ENCODE results near the gene KLHL14. TPM values are rescaled to one million over a fixed set of nuclear protein-coding genes. Genes with fewer than 3 reads are reported as not detected.

The KLHL14 gene
- total and polyA plus RNA-seq, 2 of the 13 experiments (the other 11 are each of a cell fraction or from before 2014, with no cell fraction given), result 16.0 to 41.8 TPM

DNA sequence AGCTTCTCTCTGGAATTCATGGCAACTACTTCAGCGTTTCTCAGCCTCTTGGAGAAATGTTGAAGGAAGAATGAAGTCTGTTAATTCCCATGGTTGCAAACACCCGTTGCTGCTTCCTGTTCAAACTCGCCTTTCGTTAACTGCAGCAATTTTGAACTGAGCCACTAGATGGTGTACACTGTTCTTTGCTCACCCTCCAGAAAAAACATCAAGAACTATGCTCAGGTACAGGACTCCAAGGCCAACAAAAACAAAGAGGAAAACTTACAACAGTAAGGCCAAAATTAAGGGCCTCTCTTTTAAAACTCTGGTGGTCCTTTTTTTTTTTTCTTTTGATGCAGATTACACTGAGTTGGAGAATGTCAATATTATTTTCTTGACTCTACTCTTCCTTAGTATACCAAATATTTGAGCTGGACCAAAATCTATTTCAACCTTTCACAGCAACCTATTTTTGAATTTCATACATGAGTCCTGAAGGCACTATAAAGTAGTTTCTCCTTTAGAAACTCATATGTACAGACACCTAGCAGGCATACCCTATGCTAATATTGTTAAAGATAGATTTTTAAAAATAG lies 58.2 kb downstream of the KLHL14 start (continued):
- TF ChIP-seq, protein P1, sequence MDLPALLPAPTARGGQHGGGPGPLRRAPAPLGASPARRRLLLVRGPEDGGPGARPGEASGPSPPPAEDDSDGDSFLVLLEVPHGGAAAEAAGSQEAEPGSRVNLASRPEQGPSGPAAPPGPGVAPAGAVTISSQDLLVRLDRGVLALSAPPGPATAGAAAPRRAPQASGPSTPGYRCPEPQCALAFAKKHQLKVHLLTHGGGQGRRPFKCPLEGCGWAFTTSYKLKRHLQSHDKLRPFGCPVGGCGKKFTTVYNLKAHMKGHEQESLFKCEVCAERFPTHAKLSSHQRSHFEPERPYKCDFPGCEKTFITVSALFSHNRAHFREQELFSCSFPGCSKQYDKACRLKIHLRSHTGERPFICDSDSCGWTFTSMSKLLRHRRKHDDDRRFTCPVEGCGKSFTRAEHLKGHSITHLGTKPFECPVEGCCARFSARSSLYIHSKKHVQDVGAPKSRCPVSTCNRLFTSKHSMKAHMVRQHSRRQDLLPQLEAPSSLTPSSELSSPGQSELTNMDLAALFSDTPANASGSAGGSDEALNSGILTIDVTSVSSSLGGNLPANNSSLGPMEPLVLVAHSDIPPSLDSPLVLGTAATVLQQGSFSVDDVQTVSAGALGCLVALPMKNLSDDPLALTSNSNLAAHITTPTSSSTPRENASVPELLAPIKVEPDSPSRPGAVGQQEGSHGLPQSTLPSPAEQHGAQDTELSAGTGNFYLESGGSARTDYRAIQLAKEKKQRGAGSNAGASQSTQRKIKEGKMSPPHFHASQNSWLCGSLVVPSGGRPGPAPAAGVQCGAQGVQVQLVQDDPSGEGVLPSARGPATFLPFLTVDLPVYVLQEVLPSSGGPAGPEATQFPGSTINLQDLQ (CRISPR knock-in tag; IDR thresholded peaks at IDR 0.05), result no peak
- TF ChIP-seq FOSL1 (CRISPR knock-in tag; IDR thresholded peaks at IDR 0.05; ENCODE audit: borderline replicate concordance), result no peak
- TF ChIP-seq, protein P2, sequence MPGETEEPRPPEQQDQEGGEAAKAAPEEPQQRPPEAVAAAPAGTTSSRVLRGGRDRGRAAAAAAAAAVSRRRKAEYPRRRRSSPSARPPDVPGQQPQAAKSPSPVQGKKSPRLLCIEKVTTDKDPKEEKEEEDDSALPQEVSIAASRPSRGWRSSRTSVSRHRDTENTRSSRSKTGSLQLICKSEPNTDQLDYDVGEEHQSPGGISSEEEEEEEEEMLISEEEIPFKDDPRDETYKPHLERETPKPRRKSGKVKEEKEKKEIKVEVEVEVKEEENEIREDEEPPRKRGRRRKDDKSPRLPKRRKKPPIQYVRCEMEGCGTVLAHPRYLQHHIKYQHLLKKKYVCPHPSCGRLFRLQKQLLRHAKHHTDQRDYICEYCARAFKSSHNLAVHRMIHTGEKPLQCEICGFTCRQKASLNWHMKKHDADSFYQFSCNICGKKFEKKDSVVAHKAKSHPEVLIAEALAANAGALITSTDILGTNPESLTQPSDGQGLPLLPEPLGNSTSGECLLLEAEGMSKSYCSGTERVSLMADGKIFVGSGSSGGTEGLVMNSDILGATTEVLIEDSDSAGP (CRISPR knock-in tag; IDR thresholded peaks at IDR 0.05; ENCODE audit: borderline replicate concordance), result no peak
- TF ChIP-seq, protein P3, sequence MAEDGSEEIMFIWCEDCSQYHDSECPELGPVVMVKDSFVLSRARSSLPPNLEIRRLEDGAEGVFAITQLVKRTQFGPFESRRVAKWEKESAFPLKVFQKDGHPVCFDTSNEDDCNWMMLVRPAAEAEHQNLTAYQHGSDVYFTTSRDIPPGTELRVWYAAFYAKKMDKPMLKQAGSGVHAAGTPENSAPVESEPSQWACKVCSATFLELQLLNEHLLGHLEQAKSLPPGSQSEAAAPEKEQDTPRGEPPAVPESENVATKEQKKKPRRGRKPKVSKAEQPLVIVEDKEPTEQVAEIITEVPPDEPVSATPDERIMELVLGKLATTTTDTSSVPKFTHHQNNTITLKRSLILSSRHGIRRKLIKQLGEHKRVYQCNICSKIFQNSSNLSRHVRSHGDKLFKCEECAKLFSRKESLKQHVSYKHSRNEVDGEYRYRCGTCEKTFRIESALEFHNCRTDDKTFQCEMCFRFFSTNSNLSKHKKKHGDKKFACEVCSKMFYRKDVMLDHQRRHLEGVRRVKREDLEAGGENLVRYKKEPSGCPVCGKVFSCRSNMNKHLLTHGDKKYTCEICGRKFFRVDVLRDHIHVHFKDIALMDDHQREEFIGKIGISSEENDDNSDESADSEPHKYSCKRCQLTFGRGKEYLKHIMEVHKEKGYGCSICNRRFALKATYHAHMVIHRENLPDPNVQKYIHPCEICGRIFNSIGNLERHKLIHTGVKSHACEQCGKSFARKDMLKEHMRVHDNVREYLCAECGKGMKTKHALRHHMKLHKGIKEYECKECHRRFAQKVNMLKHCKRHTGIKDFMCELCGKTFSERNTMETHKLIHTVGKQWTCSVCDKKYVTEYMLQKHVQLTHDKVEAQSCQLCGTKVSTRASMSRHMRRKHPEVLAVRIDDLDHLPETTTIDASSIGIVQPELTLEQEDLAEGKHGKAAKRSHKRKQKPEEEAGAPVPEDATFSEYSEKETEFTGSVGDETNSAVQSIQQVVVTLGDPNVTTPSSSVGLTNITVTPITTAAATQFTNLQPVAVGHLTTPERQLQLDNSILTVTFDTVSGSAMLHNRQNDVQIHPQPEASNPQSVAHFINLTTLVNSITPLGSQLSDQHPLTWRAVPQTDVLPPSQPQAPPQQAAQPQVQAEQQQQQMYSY (CRISPR knock-in tag; IDR thresholded peaks at IDR 0.05), result no peak
- TF ChIP-seq, protein P4, sequence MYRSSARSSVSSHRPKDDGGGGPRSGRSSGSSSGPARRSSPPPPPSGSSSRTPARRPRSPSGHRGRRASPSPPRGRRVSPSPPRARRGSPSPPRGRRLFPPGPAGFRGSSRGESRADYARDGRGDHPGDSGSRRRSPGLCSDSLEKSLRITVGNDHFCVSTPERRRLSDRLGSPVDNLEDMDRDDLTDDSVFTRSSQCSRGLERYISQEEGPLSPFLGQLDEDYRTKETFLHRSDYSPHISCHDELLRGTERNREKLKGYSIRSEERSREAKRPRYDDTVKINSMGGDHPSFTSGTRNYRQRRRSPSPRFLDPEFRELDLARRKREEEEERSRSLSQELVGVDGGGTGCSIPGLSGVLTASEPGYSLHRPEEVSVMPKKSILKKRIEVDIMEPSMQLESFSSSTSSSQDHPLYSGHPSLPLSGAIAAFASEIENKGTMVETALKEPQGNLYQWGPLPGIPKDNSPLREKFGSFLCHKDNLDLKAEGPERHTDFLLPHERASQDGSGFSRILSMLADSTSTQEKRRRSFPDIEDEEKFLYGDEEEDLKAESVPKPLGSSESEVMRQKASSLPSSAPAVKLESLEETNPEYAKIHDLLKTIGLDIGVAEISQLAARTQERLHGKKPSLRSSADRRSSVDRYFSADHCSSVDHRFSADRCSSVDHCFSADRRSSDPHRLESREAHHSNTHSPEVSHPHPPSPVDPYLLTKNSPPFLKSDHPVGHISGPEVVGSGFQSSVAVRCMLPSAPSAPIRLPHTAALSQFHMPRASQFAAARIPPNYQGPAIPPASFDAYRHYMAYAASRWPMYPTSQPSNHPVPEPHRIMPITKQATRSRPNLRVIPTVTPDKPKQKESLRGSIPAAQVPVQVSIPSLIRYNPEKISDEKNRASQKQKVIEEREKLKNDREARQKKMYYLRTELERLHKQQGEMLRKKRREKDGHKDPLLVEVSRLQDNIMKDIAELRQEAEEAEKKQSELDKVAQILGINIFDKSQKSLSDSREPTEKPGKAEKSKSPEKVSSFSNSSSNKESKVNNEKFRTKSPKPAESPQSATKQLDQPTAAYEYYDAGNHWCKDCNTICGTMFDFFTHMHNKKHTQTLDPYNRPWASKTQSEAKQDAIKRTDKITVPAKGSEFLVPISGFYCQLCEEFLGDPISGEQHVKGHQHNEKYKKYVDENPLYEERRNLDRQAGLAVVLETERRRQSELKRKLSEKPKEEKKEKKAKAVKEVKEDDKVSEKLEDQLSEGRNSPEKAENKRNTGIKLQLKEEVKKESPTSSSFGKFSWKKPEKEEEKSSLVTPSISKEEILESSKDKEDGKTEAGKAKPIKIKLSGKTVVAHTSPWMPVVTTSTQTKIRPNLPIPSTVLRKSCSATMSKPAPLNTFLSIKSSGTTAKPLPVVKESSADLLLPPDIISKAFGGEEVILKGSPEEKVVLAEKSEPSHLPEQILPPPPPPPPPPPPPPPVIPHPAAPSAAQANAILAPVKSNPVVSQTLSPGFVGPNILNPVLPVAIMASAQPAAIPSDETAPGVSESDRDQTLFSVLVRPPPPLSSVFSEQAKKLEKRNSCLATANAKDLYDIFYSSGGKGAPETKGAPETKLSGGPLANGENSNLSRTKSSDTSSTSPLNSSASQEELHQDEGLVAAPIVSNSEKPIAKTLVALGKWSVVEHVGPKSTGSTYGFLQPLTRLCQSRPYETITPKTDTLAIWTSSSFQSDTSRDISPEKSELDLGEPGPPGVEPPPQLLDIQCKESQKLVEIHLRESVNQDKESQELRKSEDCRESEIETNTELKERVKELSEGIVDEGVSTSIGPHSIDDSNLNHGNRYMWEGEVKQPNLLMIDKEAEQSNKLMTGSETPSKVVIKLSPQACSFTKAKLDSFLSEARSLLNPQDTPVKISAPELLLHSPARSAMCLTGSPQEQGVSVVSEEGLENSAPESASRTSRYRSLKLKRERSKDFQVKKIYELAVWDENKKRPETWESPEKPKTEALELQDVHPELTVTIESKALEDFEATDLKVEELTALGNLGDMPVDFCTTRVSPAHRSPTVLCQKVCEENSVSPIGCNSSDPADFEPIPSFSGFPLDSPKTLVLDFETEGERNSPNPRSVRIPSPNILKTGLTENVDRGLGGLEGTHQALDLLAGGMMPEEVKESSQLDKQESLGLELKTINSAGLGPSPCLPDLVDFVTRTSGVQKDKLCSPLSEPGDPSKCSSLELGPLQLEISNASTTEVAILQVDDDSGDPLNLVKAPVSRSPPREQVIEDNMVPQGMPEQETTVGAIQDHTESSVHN (CRISPR knock-in tag; IDR thresholded peaks at IDR 0.05), result no peak
- TF ChIP-seq KDM1A (CRISPR knock-in tag; IDR thresholded peaks at IDR 0.05), result no peak
- TF ChIP-seq POGZ (CRISPR knock-in tag; IDR thresholded peaks at IDR 0.05), result peak; percentile 56; the same call in 1 of the 2 replicates
- TF ChIP-seq HDAC1 (CRISPR knock-in tag; IDR thresholded peaks at IDR 0.05), result no peak
- TF ChIP-seq CREB1 (IDR thresholded peaks at IDR 0.05), result no peak
- no peak for TF ChIP-seq CREB1 (CRISPR knock-in tag; IDR thresholded peaks at IDR 0.05)
- TF ChIP-seq ATAD3A (CRISPR knock-in tag; IDR thresholded peaks at IDR 0.05), result no peak
- no peak for TF ChIP-seq ZNF441 (CRISPR knock-in tag; IDR thresholded peaks at IDR 0.05; ENCODE audit: borderline replicate concordance)

All from HepG2 (cell line).